Left renal cortex interstitium (tissue), 4 donors: ENCODE data around the gene POLE4. TPM values are rescaled to one million over a fixed set of nuclear protein-coding genes. Genes with fewer than 3 reads are reported as not detected.

Experiments
- DNase-seq, 4 donors: peaks; one replicate each; pipeline ENCODE4 v3.0.0-alpha.2; 2013; ENCODE audit warnings: low read depth in 4 of 4, low spot score in 2 of 4, missing footprints in 1 of 4
- polyA plus RNA-seq, 4 donors: library from polyadenylated mRNA; unstranded; fragments of 120-200 nt; gene quantifications; one replicate each; pipeline ENCODE4 v1.2.1, GENCODE V29; 2013; ENCODE audit not compliant: insufficient read length in 4 of 4

Gene POLE4
- polyA plus RNA-seq, 4 donors = 36.5 to 60.0 (median 47.4) TPM

DNA sequence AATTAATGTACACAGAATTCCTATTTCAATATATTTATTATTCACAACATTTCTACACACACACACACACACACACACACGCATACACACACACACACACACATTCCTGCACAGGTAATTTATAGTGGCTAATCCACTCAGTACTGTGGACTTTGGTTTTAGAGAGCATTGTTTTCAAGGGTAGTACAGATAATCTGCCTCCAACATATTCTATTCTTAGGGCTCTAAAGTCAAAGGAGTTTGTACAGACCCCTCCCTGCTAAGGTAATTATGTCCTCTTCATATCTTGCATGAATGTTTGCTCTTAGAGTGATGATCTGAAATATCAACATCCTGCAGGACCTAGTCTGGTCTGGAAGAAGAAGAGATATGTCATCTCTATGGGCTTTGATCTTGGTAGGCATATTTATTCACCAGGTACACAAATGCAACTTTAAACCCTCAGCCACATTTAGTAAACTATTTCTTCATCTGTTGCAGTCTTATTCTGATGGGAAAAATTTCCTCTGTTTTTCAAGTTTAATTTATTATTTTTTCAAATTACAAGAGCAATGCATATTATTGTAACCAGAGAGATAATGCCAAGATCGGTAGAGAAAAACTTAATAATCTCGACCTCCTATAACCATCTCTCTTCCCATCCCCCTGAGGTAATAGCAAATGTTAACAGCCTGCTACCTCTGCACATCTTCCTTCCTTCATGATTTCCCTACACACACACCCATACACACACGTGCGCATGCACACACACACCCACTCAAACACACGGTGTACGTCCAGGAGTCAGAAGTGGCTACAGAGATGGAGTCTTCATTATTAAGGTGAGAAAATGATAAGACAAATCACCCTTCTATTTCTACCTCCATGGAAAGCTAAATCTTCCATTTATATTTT lies 18.3 kb upstream of the POLE4 start:
- no peak for DNase-seq

GRCh38 chr2:74941284-74941683 lies 17.2 kb upstream of the POLE4 start:
- DNase-seq = no peak

DNA sequence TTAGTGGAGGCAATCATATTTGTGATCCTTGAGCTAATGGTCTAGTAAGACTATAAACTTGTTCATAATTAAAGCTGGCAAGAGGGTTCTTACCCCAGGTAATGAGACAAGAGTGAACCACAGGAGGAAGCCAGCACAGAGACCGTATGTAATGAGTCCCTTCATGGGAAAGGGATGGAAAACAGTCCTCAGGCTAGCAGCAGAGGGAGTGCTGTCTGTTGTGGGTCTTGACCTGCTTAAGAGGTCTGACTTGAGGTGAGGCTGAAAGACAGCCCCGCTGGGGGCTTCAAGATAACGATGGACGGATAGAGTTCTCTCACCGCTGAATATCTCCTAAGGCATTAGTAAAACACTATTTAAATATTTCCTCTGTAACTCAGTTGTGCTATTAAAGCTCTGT lies 16.2 kb upstream of the POLE4 start:
- no peak for DNase-seq

GRCh38 chr2:74944987-74945787 lies 13.3 kb upstream of the POLE4 start:
- DNase-seq = no peak

- no peak for DNase-seq
Observed at GRCh38 chr2:74945788-74946331, 12.6 kb upstream of the POLE4 start.

GRCh38 chr2:74947703-74948102 lies 10.7 kb upstream of the POLE4 start:
- no peak for DNase-seq

DNA sequence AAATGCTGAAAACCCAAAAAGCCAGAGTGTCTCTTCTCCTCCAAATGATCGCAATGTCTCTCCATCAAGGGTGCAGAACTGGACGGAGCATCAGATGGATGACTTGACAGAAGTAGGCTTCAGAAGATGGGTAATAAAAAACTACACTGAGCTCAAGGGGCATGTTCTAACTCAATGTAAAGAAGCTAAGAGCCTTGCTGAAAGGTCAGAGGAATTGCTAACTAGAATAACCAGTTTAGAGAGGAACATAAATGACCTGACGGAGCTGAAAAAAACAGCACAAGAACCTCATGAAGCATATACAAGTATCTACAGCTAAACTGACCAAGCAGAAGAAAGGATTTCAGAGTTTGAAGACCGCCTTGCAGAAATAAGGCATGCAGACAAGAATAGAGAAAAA lies 9.7 kb upstream of the POLE4 start:
- no peak for DNase-seq

DNA sequence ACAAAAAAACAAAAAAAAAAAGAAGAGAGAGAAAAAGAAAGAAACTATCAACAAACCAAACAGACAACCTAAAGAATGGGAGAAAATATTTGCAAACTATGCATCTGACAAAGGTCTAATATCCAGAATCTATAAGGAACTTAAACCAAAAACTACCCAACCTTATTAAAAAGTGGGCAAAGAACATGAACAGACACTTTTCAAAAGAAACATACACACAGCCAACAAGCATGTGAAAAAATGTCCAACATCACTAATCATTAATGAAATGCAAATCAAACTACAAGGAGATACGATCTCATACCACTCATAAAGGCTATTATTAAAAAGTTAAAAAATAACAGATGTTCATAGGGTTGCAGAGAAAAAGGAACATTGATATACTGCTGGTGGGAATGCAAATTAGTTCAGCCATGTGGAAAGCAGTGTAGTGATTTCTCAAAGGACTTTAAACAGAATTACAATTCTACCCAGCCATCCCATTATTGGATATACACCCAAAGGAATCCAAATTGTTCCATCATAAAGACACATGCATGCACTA lies 7.2 kb upstream of the POLE4 start:
- no peak for DNase-seq

- DNase-seq = no peak
Observed at GRCh38 chr2:74952575-74952974, 5.9 kb upstream of the POLE4 start.

- no peak for DNase-seq
Observed at GRCh38 chr2:74953796-74954499, 4.5 kb upstream of the POLE4 start.

DNA sequence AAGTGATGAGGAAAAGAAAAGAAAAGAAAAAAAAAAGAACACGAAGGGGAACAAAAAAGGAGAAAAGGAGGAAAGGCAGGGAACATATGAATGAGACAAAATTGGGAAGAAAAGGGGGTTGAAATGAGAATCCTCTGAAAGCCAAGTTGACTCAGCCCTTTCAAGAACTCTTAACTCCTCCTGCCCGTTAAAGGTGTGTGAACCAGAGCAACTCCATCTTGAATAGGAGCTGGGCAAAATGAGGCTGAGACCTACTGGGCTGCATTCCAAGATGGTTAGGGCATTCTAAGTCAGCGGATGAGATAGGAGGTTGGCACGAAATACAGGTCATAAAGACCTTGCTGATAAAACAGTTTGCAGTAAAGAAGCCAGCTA lies 4.0 kb upstream of the POLE4 start:
- DNase-seq = no peak

DNA sequence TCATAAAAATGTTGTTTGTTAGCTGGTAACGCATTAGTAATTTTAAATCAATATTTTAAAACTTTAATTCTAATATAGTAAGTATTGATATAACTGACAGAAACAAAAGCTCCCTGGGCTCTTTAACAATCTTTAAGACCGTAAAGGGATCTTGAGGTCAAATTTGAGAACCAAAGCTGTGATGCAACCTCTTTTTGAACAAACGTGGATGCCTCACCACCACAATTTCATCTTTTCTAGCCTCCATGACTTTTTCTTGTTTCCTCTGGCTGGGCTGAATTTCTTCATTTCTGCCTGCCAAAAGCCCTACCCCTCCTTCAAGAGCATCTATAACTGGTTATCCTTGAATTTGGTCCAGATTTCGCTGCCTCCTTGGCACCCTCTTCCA lies 563 bp upstream of the POLE4 start:
- DNase-seq = peak in 1 of 4 donors; percentile 2

- no peak for DNase-seq
Observed at GRCh38 chr2:74959106-74959751, 786 bp downstream of the POLE4 start.

- no peak for DNase-seq
Observed at GRCh38 chr2:74966887-74967286, 8.4 kb downstream of the POLE4 start.

GRCh38 chr2:74975016-74975415 lies 16.6 kb downstream of the POLE4 start:
- DNase-seq = no peak

GRCh38 chr2:74979844-74980243 lies 21.4 kb downstream of the POLE4 start:
- DNase-seq = no peak

DNA sequence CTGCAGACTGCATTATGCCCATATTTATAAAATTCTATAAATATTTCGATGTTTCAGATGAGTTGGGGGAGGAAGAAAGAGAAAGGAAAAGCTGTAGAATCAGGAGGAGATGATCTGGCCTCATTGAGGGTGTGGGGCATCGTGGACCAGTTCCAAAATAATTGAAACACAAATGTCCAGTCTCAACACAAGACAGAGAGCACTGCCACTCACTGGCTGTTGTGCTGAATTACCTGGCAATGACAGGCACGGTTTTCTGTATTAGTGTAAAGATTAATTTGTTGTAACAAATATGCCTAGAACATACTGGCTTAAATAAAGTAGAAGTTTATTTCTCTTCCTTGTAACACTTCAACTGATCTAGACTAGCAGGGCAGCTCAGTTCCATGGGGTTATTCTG lies 24.1 kb downstream of the POLE4 start:
- DNase-seq = no peak

GRCh38 chr2:74983631-74984392 lies 25.4 kb downstream of the POLE4 start:
- DNase-seq = no peak

DNA sequence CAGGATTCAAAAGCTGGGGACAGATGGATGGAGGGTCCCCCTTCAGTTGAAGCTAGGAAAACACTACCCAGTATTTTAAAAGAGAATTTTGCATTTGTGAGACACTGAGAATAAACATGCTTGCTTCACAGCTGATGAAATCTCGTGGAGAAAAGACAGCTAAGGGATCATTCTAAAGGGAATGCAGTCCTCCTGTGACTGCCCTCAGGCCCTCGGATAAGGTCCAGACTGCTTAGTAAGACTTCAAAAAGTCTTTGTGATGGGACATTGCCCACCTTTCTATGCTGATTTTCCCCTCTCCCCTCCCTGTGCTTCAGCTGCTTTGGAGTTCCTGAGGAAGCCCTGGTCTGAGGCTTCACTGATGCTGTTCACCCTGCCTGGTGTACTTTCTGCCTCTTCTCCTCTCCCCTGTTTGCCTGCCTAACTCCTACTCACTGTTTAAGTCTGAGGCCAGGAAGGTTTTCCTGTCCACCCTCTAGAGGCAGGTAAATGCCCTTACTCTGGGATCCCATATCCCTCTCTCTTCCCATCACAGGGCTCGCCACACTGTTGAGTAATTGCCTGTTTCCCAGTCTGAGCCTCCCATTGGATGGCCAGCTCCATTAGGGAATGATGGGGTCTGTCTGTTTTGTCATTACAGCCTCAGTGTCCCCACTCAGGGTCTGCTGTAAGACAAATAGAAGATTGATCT lies 26.6 kb downstream of the POLE4 start:
- DNase-seq = no peak
